ENCODE results near the gene CAPZB. TPM values are rescaled to one million over a fixed set of nuclear protein-coding genes. Genes with fewer than 3 reads are reported as not detected.

Gene CAPZB
- total and polyA plus RNA-seq, 2 of the 4 experiments (the other 2 are of a cell fraction), result 216 to 304 TPM

GRCh38 chr1:19528438-19528837, 43.1 kb upstream of the CAPZB start:
- no peak overlapping the region for H3K14ac ChIP-seq (replicated peaks; ENCODE audit: low read depth, low read length)
- ChIA-PET CTCF (no interaction called here), POLR2A (ENCODE audit: unreplicated experiment) (no interaction called here)
- no peaks in the 10 kb centered on the region for H3K79me1 ChIP-seq (ENCODE audit: low read depth in 1 of 2, low read length in 2 of 2)
- no peak overlapping the region for H2BK5ac ChIP-seq (ENCODE audit: low read depth, low read length, poor library complexity, severe bottlenecking)
- no peak overlapping the region for H2BK15ac ChIP-seq (ENCODE audit: low read depth, low read length)
- dilution Hi-C loops (cut with HindIII; ENCODE audit: low sequenced_read_pairs, unreplicated experiment) (no loop called here), in situ Hi-C loops (cut with MboI; ENCODE audit: low sequenced_read_pairs) (no loop called here), intact Hi-C loops (cut with micrococcal nuclease) (no loop called here)
- no peak overlapping the region for H3K18ac ChIP-seq (ENCODE audit: low read depth, low read length)
- H2AK9ac ChIP-seq (replicated peaks; ENCODE audit: low read depth, low read length, poor library complexity), result no peak overlapping the region
- no peak overlapping the region for H2BK20ac ChIP-seq (ENCODE audit: low read depth, low read length)
- TF ChIP-seq RFX5 (IDR thresholded peaks at IDR 0.05; ENCODE audit: low read depth, low read length), result no peak
- no peak for TF ChIP-seq NFE2L2 (IDR thresholded peaks at IDR 0.05; ENCODE audit: low read depth, low read length)
- no peak for TF ChIP-seq MAZ (IDR thresholded peaks at IDR 0.05; ENCODE audit: borderline replicate concordance, low read depth, low read length)
- no peak for TF ChIP-seq RCOR1 (IDR thresholded peaks at IDR 0.05; ENCODE audit: insufficient replicate concordance, low read length)
- TF ChIP-seq CEBPB (IDR thresholded peaks at IDR 0.05; ENCODE audit: low read depth, low read length), result no peak
- no peak for TF ChIP-seq CHD1 (IDR thresholded peaks at IDR 0.05; ENCODE audit: low read depth, low read length)
- TF ChIP-seq SMC3 (IDR thresholded peaks at IDR 0.05; ENCODE audit: low read depth, low read length), result no peak
- no peak for TF ChIP-seq ELK1 (IDR thresholded peaks at IDR 0.05; ENCODE audit: borderline replicate concordance, low read depth, low read length)
- no peak overlapping the region for H3K27ac ChIP-seq (ENCODE audit: insufficient read depth, low read length)
- no peaks in the 10 kb centered on the region; the same call in 1 of the 2 replicates for H3K4me1 ChIP-seq (ENCODE audit: control insufficient read depth, insufficient read depth, low read length)
- H3K4ac ChIP-seq (ENCODE audit: low read depth, low read length), result no peak overlapping the region
- no peaks in the 10 kb centered on the region for H4K20me1 ChIP-seq (ENCODE audit: insufficient read depth, low read length)
- H3K9me3 ChIP-seq (ENCODE audit: control insufficient read depth, insufficient read depth, low read length), result peaks cover 3% of the 10 kb centered on the region
- BruUV-seq (replicated peaks), result no TSS peak
- H4K5ac ChIP-seq (ENCODE audit: low read depth, low read length), result no peak overlapping the region
- no CpG with 5 or more reads among the region's 2 CpGs for WGBS, 2 experiments (ENCODE audit: extremely low coverage in 2 of 2, insufficient read length in 1 of 2)
- H2AK5ac ChIP-seq (ENCODE audit: low read depth, low read length), result no peak overlapping the region
- H4K8ac ChIP-seq (ENCODE audit: low read depth in 2 of 2, low read length in 2 of 2), result no peak overlapping the region
- no peak overlapping the region for H2AFZ ChIP-seq (replicated peaks; ENCODE audit: low read length, poor library complexity)
- no peaks in the 10 kb centered on the region for H3K27me3 ChIP-seq (ENCODE audit: control insufficient read depth, insufficient read depth, low read length)
- H3K4me2 ChIP-seq (ENCODE audit: low read depth, low read length), result no peak overlapping the region
- H3K9me1 ChIP-seq (ENCODE audit: insufficient read depth, low read length), result 0 out of 2 replicates have a peak, but pooled peaks cover 3% of the 10 kb centered on the region
- no peak for ATAC-seq (ENCODE audit: low read depth)
- H4K91ac ChIP-seq (ENCODE audit: insufficient read depth, low read depth, low read length), result no peak overlapping the region
- H3K56ac ChIP-seq (ENCODE audit: extremely low read depth, insufficient read depth, low read length), result no peak overlapping the region
- H3K36me3 ChIP-seq (ENCODE audit: control insufficient read depth, insufficient read depth, low read length), result no peaks in the 10 kb centered on the region
- H3K23ac ChIP-seq (ENCODE audit: low read depth, low read length), result no peak overlapping the region
- no peak overlapping the region for H2BK120ac ChIP-seq (ENCODE audit: low read depth, low read length)
- DNase-seq, result no peak
- H3K9ac ChIP-seq (ENCODE audit: low read depth, low read length), result no peak overlapping the region
- H3K4me3 ChIP-seq (ENCODE audit: insufficient read depth, low read depth, low read length), result no peak overlapping the region
